HG03460 (cell line): ENCODE results near the gene FGFR2.

Experiments used
- ATAC-seq: cut with Tn5 transposase; IDR thresholded peaks from one replicate; pipeline ENCODE4 v1.9.1; 2021; ENCODE audit not compliant: unreplicated experiment

Gene FGFR2

GRCh38 chr10:121590772-121591171, 7.5 kb downstream of the FGFR2 start:
- ATAC-seq, result no peak

GRCh38 chr10:121589553-121589952, 8.7 kb downstream of the FGFR2 start:
- no peak for ATAC-seq

GRCh38 chr10:121583857-121584256, 14.4 kb downstream of the FGFR2 start:
- ATAC-seq, result no peak

GRCh38 chr10:121583258-121583657, 15.0 kb downstream of the FGFR2 start:
- ATAC-seq, result no peak

GRCh38 chr10:121580276-121581116, 17.7 kb downstream of the FGFR2 start:
- ATAC-seq, result no peak

- no peak for ATAC-seq
Measured at GRCh38 chr10:121579656-121580055, 18.6 kb downstream of the FGFR2 start.

GRCh38 chr10:121578965-121579364, 19.3 kb downstream of the FGFR2 start:
- ATAC-seq, result no peak

- ATAC-seq, result no peak
Measured at GRCh38 chr10:121578298-121578697, 19.9 kb downstream of the FGFR2 start.

- ATAC-seq, result no peak
Measured at GRCh38 chr10:121577568-121577967, 20.7 kb downstream of the FGFR2 start.

GRCh38 chr10:121576139-121576538, 22.1 kb downstream of the FGFR2 start:
- no peak for ATAC-seq

GRCh38 chr10:121574519-121575166, 23.6 kb downstream of the FGFR2 start:
- no peak for ATAC-seq

- ATAC-seq, result no peak
Measured at GRCh38 chr10:121573538-121573941, 24.7 kb downstream of the FGFR2 start.

GRCh38 chr10:121572859-121573537, 25.2 kb downstream of the FGFR2 start:
- ATAC-seq, result no peak

- no peak for ATAC-seq
Measured at GRCh38 chr10:121570315-121570714, 27.9 kb downstream of the FGFR2 start.

GRCh38 chr10:121568275-121568674, 30.0 kb downstream of the FGFR2 start:
- ATAC-seq, result no peak

- no peak for ATAC-seq
Measured at GRCh38 chr10:121567569-121567968, 30.7 kb downstream of the FGFR2 start.

GRCh38 chr10:121566755-121567154, 31.5 kb downstream of the FGFR2 start:
- no peak for ATAC-seq

- no peak for ATAC-seq
Measured at GRCh38 chr10:121559326-121560026, 38.8 kb downstream of the FGFR2 start.

- ATAC-seq, result no peak
Measured at GRCh38 chr10:121558238-121558637, 40.0 kb downstream of the FGFR2 start.

GRCh38 chr10:121556918-121557573, 41.2 kb downstream of the FGFR2 start:
- ATAC-seq, result no peak

GRCh38 chr10:121556455-121556854, 41.8 kb downstream of the FGFR2 start:
- ATAC-seq, result no peak
